MM.1S (cell line): ENCODE results near the gene MMD.

Source experiments
- CTCF ChIP-seq: fragments of 300-600 bp; sonication (generic); IDR thresholded peaks from 2 replicates; pipeline ENCODE4 v1.5.1; 2016; ENCODE audit warnings: antibody characterized with exemption, low read length, mixed read lengths
- EZH2 ChIP-seq: fragments of 300-600 bp; sonication (generic); optimal IDR thresholded peaks from 2 replicates; pipeline ENCODE3; 2017; ENCODE audit warnings: low read depth, mild to moderate bottlenecking, antibody characterized with exemption, low read length, mixed read lengths
- EZH2phosphoT487 ChIP-seq: fragments of 300-600 bp; sonication (generic); IDR thresholded peaks from 2 replicates; pipeline ENCODE4 v1.6.1; 2018; ENCODE audit warnings: antibody characterized with exemption, low read length

DNA sequence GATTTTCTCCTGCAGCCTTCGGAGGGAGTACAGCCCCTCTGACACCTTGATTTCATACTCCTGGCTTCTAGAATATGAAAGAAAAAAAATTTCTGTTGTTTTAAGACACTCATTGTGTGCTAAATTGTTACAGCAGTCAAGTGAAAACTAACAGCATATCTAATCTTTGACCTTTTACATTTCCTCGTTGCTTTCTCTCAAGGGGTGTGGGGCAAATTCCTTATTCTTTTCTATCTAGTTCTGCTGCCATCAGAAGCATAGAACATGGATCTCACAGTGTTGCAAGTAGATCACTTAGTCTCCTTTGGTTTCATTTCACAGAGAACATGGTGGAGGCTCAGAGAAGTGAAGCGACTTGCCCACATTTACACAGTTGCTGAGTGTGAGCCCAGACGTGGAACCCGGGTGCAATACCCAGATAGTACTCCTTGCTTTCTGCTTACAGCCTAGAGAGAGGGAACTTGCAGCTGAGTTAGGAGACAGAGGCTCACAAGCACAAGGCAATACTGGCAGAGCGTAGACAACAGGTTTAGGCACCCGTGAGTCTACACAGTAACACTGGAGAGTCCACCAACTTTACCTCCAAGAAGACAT lies 28.7 kb upstream of the MMD start:
- TF ChIP-seq EZH2: no peak
- no peak for TF ChIP-seq CTCF
- TF ChIP-seq EZH2phosphoT487: no peak
